T-helper 1 cell (primary cell): ENCODE data around the gene FARS2.
"Not testable (repeated sequence)": the region's sequence is repeated elsewhere in the genome, so short reads cannot be mapped to it uniquely, and the experiment has no call there.

Experiments used
- DNase-seq, 5 donors: peaks; one replicate each; pipeline ENCODE4 v3.0.0-alpha.2; 2012 to 2020

Gene FARS2

DNA sequence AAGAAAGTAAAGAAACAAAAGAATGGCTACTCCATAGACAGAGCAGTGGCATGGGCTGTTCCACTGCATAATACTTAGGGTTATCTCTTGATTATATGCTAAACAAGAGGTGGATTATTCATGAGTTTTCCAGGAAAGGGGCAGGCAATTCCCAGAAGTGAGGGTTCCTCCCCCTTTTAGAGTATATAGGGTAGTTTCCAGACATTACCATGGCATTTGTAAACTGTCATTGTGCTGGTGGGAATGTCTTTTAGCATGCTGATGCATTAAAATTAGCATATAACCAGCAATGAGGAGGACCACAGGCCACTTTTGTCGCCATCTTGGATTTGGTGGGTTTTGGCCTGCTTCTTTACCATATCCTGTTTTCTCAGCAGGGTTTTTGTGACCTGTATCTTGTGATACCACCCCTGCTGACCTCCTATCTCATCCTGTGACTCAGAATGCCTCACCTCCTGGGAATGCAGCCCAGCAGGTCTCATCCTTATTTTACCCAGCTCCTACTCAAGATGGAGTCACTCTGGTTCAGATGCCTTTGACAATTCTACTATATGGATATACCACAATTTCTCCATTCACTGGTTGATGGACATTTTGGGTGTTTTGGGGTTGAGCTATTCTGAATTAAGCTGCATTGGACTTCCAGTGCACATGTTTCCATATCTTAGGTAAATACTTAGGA is 280.6 kb downstream of the FARS2 start:
- DNase-seq: no peak

GRCh38 chr6:5547556-5547955 is 286.2 kb downstream of the FARS2 start:
- DNase-seq: no peak

- no peak for DNase-seq
Observed at GRCh38 chr6:5550631-5551030, 289.3 kb downstream of the FARS2 start.

- no peak for DNase-seq
Observed at GRCh38 chr6:5552243-5552642, 290.9 kb downstream of the FARS2 start.

- DNase-seq: no peak
Observed at GRCh38 chr6:5553767-5554166, 292.5 kb downstream of the FARS2 start.

- DNase-seq: no peak
Observed at GRCh38 chr6:5554226-5554625, 292.9 kb downstream of the FARS2 start.

- no peak for DNase-seq
Observed at GRCh38 chr6:5556011-5556410, 294.7 kb downstream of the FARS2 start.

DNA sequence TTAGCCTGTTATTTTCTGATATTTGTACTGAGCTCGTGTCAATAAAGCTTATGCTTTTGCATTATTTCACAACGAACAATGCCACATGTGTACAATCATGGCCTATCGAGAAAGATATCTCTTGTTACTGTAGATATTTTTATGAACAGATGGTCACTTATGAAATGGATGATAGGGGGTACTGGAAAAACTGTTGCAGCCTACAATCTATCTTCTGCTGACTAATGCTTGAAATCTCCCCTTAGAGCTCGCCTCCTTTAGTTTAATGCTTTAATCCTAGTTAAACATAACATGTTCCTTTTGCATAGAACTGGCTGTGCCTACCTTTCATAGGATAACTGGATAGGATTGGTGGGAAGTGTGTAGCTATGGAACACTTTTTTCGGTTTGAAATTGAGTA is 296.2 kb downstream of the FARS2 start:
- DNase-seq: no peak

GRCh38 chr6:5559651-5560050 is 298.3 kb downstream of the FARS2 start:
- no peak for DNase-seq

DNA sequence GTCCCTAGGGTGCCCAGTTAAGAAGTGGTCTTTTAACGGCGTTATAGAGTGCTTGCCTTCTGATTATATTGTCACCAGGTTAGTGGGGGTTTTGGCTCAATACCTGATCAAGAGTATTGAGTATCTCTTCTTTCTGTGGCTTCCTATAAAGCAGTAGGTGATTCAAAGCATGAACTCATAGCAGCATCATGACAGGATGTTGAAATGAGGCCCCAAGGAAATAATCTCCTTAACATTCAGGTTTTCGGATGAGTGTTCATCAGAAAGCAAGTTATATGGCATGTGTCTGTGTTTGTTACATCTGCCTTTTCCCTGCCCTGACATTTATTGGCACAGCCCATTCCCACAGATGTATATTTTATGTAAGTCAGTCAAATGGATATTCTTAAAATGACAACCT is 301.0 kb downstream of the FARS2 start:
- DNase-seq: peak in 1 of 5 donors; percentile 12

DNA sequence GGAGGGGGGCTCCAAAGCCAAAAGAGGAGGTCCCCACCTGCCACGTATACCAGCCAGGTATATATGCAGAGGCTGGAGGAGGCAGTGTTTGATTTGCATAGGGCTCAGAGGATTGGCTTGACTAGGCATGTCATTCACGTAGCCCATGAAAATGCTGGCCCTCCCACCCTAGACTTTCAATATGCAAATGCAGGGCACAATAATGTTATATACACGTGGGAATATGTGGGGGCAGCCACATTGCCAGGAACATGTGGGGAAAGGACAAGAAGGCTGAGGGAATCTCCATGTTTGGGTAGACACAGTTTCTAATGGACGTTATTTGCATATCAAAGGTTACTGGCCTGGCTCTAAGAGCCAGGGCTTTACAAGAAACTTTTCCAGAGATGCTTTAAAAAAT is 301.8 kb downstream of the FARS2 start:
- DNase-seq: no peak

DNA sequence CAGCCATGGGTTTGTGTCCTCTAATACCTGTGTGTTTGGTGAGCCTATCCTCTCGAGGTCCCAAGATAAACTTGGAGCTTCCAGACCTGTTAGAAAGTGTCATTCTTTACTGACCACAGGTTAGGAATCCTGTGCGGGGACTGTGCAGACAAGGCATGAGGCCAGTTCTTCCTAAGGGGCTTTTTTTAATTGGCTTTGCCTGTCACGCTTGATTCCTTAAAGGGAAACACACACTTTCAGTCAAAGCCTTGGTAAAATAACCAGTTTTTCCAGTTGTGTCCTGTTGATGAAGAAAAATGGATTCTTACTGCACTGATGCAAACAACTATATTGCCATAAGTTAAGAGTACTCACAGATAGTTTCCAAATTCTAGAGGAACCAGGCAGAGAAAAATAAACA is 303.4 kb downstream of the FARS2 start:
- DNase-seq: not testable (repeated sequence)

DNA sequence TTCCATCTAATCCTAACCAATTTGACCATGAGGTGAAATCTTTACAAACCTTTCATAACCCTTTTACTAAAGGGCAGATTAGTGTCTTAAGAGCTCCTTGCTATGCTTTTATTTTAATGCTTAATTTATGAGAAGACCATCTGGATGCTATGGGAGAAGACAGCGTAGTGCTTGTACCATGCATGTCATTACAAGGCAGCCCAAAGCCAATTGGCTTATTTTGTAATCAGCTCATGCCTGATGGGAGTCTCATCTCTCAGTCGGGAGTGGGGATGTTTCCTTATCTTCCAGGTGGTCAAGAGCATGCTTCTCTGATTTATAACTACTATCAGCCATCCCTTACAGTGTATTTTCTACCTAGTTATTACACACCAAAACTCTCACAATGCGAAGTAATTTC is 304.7 kb downstream of the FARS2 start:
- no peak for DNase-seq

GRCh38 chr6:5566718-5567117 is 305.4 kb downstream of the FARS2 start:
- no peak for DNase-seq

DNA sequence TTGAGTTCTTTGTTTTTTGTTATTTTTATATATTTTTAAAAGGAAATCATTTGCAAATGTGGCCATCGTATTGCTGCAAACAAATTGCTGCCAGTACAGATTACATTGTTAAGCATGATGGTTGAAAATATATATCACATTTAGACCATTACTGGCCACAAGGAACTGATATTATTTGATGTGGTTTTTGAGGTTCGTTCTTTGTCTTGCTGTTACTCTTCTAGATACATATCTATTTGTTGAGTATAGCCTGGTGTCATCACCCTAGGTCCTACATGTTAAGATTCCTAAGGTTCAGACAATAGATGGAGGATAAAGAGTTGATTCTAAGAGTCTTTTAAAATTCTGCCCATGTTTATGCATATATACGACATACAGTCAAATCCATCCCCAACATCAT is 306.0 kb downstream of the FARS2 start:
- no peak for DNase-seq

- no peak for DNase-seq
Observed at GRCh38 chr6:5567890-5568289, 306.6 kb downstream of the FARS2 start.

DNA sequence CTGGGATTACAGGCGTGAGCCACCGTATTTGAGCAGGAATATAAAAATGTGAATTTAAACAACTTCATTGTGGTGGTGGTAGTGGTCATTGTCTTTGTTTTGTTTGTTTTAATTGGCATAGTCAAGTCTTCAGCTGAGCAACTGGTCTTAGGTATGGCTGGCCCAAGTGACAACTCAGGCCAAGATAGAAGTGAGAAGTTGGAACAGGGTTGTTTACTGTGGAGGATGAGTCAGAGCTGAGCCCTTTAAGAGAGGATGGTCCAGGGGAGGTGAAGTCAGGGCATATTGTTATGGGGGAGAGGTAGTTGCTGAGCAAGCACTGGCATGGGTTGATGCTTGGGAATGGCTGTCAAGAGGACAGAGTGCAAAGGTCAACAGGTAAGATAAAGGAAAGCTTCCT is 308.2 kb downstream of the FARS2 start:
- DNase-seq: no peak

GRCh38 chr6:5570641-5571040 is 309.3 kb downstream of the FARS2 start:
- no peak for DNase-seq

DNA sequence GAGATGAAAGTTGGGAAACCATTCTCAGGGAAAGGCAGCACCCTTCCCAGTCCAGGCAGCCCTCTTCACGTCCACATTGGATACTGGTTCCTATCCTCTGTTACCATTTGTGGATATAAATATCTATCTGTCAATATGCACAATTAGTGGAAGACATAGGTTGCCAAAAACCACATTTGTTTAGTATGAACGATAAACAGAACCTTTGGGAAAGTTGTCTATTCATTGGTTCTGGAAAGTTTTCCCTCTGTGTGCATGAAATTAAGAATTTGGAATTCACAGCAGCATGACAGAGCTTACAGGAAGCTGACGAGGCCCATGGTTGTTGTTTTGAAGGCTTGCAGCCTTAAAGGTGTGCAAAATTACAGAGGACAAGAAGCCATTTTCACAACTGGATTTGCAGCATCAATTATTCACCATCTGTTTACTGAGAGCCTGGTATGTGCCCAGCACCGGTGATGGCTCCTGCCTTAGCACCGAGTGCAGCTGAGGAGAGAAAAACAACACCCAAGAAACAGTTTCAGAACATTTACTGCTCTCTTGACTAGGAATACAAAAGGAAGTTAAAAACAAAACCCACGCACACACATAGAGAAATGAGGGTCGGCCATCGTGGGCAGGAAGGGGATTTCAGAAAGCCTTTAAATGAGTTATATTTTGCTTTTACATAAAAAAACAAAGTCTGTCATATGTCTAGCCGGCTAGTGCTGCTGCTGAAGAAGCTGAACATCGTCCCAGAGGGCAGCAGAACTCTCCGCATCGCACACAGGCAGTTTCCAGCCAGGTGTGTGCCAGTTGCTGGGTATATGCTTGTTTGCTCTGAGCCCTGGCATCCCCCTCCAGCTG is 319.6 kb downstream of the FARS2 start:
- no peak for DNase-seq

- no peak for DNase-seq
Observed at GRCh38 chr6:5582762-5583161, 321.4 kb downstream of the FARS2 start.

DNA sequence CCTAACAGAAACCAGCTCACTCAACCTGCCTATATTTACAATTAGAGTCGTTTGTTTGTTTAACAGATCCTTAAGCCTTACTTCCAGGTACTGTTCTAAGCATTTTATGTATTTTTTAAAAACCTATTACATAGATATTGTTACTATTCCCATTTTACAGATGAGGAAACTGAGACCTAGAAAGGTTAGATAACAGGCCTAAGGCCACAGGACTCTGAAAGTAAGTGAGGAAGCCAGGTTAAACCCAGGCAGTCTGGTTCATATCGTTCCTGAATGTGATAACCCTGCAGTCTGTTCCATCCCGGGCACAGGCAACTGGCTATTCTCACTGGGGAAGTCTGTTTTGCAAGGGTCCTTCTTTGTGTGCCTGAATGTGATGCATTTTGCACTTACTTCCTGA is 322.2 kb downstream of the FARS2 start:
- no peak for DNase-seq

- DNase-seq: no peak
Observed at GRCh38 chr6:5584078-5584482, 322.8 kb downstream of the FARS2 start.

DNA sequence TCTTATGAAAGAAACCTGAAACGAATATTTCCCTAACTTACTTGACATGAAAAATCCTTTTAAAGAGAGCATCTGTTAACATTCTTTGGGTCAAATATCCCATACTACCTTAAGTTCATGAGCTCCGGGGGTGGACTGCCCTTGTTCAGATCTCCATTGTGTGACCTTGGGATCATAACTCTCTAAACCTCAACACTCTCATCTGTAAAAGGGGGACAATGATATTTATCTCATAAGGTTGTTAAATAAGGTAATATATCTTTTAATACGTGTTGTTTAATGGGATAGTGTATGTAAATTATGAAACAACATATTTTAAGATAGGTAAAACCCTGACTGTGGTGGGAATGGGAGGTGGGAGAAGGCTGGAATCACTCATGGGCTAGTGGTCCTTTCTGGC is 326.3 kb downstream of the FARS2 start:
- DNase-seq: no peak

- no peak for DNase-seq
Observed at GRCh38 chr6:5589422-5590141, 328.3 kb downstream of the FARS2 start.
